SK-N-SH (cell line): ENCODE data around the gene STRADA. TPM values are rescaled to one million over a fixed set of nuclear protein-coding genes. Genes with fewer than 3 reads are reported as not detected.

Source experiments
- CTCF ChIA-PET: fragments of 300-600, 350-600 bp; formaldehyde crosslinking; extraction: SDS; loops from one replicate; lab custom pipeline; 2021; lab: Yijun Ruan, JAX
- POLR2A ChIA-PET: fragments of 350-600 bp; sonication (Branson Sonifier 250); formaldehyde crosslinking; extraction: SDS; loops from one replicate; lab custom pipeline; 2020; ENCODE audit warnings: antibody characterized with exemption, inconsistent platforms; lab: Yijun Ruan, JAX
- DNase-seq: peaks from one replicate; pipeline ENCODE4 v3.0.0; 2012
- H2AFZ ChIP-seq: fragments of 200-600 bp; sonication (generic); 2 replicates; pipeline ENCODE4 v1.8.1; 2016; ENCODE audit warnings: antibody characterized with exemption, mild to moderate bottlenecking, low read depth
- H3F3A ChIP-seq: fragments of 200-600 bp; sonication (generic); replicated peaks from 2 replicates; pipeline ENCODE3; 2016; ENCODE audit warnings: antibody characterized with exemption, mild to moderate bottlenecking; ENCODE audit not compliant: insufficient read depth
- H3K27ac ChIP-seq, 2 experiments: fragments of 200-500 bp in 1 of 2; fragments of 200-600 bp in 1 of 2; sonication (Bioruptor generic) in 1 of 2; sonication (generic), shearing (Covaris generic) in 1 of 2; 2 replicates each; pipeline versions ENCODE4 v1.5.1 to v1.6.1; 2014 to 2016; ENCODE audit warnings: low read depth in 2 of 2, inconsistent platforms in 1 of 2, low read length in 1 of 2, mild to moderate bottlenecking in 1 of 2, mixed read lengths in 1 of 2
- H3K27me3 ChIP-seq: fragments of 200-600 bp; sonication (generic), shearing (Covaris generic); 2 replicates; pipeline ENCODE4 v1.6.1; 2016; ENCODE audit warnings: mixed run types; ENCODE audit not compliant: insufficient read depth
- H3K36me3 ChIP-seq, 2 experiments: fragments of 200-500 bp in 1 of 2; fragments of 200-600 bp in 1 of 2; sonication (Bioruptor generic) in 1 of 2; sonication (generic) in 1 of 2; replicated peaks in 1 of 2; 2 replicates each; pipeline versions ENCODE3 to v1.5.1; 2014 to 2016; ENCODE audit warnings: low read length in 1 of 2, mild to moderate bottlenecking in 1 of 2; ENCODE audit not compliant: insufficient read depth in 2 of 2, control insufficient read depth in 1 of 2
- H3K4me1 ChIP-seq, 2 experiments: fragments of 200-500 bp in 1 of 2; fragments of 200-600 bp in 1 of 2; sonication (Bioruptor generic) in 1 of 2; sonication (generic), shearing (Covaris generic) in 1 of 2; 2 replicates each; pipeline versions ENCODE4 v1.5.1 to v1.6.1; 2014 to 2016; ENCODE audit warnings: low read depth in 1 of 2, low read length in 1 of 2, mixed run types in 1 of 2; ENCODE audit not compliant: insufficient read depth in 2 of 2, control insufficient read depth in 1 of 2
- H3K4me2 ChIP-seq: fragments of 200-600 bp; sonication (generic), shearing (Covaris generic); 2 replicates; pipeline ENCODE4 v1.6.1; 2017; ENCODE audit warnings: mixed run types
- H3K4me3 ChIP-seq, 2 experiments: fragments of 200-500 bp in 1 of 2; fragments of 200-600 bp in 1 of 2; sonication (Bioruptor generic) in 1 of 2; sonication (generic), shearing (Covaris generic) in 1 of 2; 2 replicates each; pipeline versions ENCODE4 v1.5.1 to v1.8.1; 2014 to 2016; ENCODE audit warnings: low read depth in 2 of 2, inconsistent platforms in 1 of 2, low read length in 1 of 2, mild to moderate bottlenecking in 1 of 2, mixed read lengths in 1 of 2, moderate library complexity in 1 of 2
- H3K79me2 ChIP-seq: fragments of 200-600 bp; sonication (generic); 2 replicates; pipeline ENCODE4 v1.8.1; 2017; ENCODE audit warnings: mild to moderate bottlenecking; ENCODE audit not compliant: insufficient read depth
- H3K9ac ChIP-seq: fragments of 200-600 bp; sonication (generic); 2 replicates; pipeline ENCODE4 v1.6.1; 2017; ENCODE audit warnings: mixed run types
- H3K9me2 ChIP-seq: fragments of 200-600 bp; sonication (generic); 2 replicates; pipeline ENCODE4 v1.6.1; 2017; ENCODE audit warnings: mixed run types
- H3K9me3 ChIP-seq: fragments of 200-600 bp; sonication (generic); 2 replicates; pipeline ENCODE4 v1.6.1; 2017; ENCODE audit warnings: mixed run types, mild to moderate bottlenecking, moderate library complexity
- H4K20me1 ChIP-seq: fragments of 200-600 bp; sonication (generic); 2 replicates; pipeline ENCODE4 v1.6.1; 2017; ENCODE audit warnings: mild to moderate bottlenecking, mixed run types; ENCODE audit not compliant: insufficient read depth
- CHD2 ChIP-seq: fragments of 150-350 bp; IDR thresholded peaks from 2 replicates; pipeline ENCODE4 v1.6.1; 2018; ENCODE audit warnings: low read length; ENCODE audit not compliant: partially characterized antibody
- EP300 ChIP-seq, 2 experiments: IDR thresholded peaks; 2 replicates each; pipeline versions ENCODE4 v1.4.0 to v1.6.1; 2012; ENCODE audit warnings: borderline replicate concordance in 1 of 2, low read depth in 1 of 2, low read length in 1 of 2
- FOXM1 ChIP-seq: IDR thresholded peaks from 2 replicates; pipeline ENCODE4 v1.4.0; 2012; ENCODE audit warnings: low read depth, mild to moderate bottlenecking
- MXI1 ChIP-seq: IDR thresholded peaks from 2 replicates; pipeline ENCODE4 v1.6.1; 2012; ENCODE audit warnings: mild to moderate bottlenecking, low read depth, low read length, improper control_type of control experiment
- PBX3 ChIP-seq: IDR thresholded peaks from 2 replicates; pipeline ENCODE4; 2012
- POLR2AphosphoS5 ChIP-seq: IDR thresholded peaks from 2 replicates; pipeline ENCODE4 v1.6.1; 2012; ENCODE audit warnings: low read depth, low read length
- RAD21 ChIP-seq: IDR thresholded peaks from 2 replicates; pipeline ENCODE4 v1.6.1; 2012; ENCODE audit warnings: mild to moderate bottlenecking, low read length
- SMC3 ChIP-seq: IDR thresholded peaks from 2 replicates; pipeline ENCODE4 v1.6.1; 2012; ENCODE audit warnings: low read depth, low read length, improper control_type of control experiment
- TCF12 ChIP-seq: IDR thresholded peaks from 2 replicates; pipeline ENCODE4 v1.4.0; 2012
- TEAD4 ChIP-seq: IDR thresholded peaks from 2 replicates; pipeline ENCODE4 v1.4.0; 2012; ENCODE audit warnings: mild to moderate bottlenecking, borderline replicate concordance; ENCODE audit not compliant: insufficient read depth
- USF1 ChIP-seq: IDR thresholded peaks from 2 replicates; pipeline ENCODE4 v1.4.0; 2012; ENCODE audit warnings: low read depth, borderline replicate concordance
- WGBS: methylation state at CpG from one replicate; pipeline ENCODE4 v1.1.6; 2017; ENCODE audit warnings: low lambda C conversion rate; 5-methylcytosine and 5-hydroxymethylcytosine counted together
- polyA plus RNA-seq, 3 experiments: library from polyadenylated mRNA; depleted of rRNA; stranded (reverse); fragments of >200 nt; gene quantifications; 2 replicates each; pipeline ENCODE4 v1.2.3, GENCODE V29; 2012
- TF ChIP-seq, protein P1 (sequence below): IDR thresholded peaks from 2 replicates; pipeline ENCODE4 v1.6.1; 2012; ENCODE audit warnings: mild to moderate bottlenecking, low read depth, low read length, moderate library complexity

STRADA gene
- polyA plus RNA-seq, 1 of the 3 experiments (the other 2 are of a cell fraction) = 37.3 TPM

DNA sequence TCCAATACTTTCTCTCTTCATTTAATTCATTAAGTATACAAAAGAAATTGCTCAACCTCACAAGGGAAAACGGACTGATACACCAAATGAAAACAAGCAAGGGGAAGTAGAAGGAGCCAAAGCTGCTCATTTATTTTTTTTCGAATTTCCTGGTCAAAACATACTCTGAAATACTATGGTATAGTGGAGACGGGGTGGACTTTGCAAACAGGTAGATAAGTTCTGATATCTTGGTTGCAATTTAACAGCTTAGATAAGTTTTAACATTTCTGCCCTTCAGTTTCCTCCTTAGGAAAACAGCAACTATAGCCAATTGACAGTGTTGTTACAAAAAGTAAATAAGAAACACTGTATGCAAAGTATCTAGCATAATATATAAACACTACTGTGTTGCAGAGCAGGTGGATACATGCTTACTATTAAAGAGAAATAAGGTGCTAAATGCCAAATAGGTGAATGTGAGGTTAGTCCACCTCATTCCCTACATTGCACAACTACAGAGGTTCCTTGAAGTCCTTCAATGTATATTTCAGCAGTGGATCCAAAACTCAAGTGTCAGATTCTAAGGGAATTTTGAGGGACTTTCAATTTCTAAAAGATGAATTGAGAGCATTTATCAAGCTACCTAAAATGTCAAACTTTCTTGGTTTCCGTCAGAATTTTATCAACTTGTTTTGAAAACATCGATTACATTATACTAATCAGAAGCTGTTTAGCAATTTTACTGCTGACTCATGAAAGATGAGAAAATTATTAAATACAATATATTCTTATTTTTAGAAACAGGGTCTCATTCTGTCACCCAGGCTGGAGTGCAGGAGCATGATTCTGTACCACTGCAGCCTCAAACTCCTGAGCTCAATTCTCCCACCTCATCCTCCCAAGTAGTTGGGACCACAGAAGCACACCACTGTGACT, 20.8 kb upstream of the STRADA start:
- Histone ChIP-seq H3K79me2 (peaks cover 51% of the 10 kb centered on the region), H3K4me2 (no peak overlapping the region), H2AFZ (no peak overlapping the region), H3K4me3 (no peak overlapping the region), H3F3A (peaks cover 18% of the 10 kb centered on the region), H4K20me1 (peaks cover 9% of the 10 kb centered on the region), H3K9me2 (no peaks in the 10 kb centered on the region), H3K9me3 (no peaks in the 10 kb centered on the region), H3K36me3 (peaks cover 69 to 78% of the 10 kb centered on the region in 2 experiments), H3K27me3 (no peaks in the 10 kb centered on the region), H3K4me1 (no peaks in the 10 kb centered on the region), H3K9ac (no peak overlapping the region), H3K27ac (no peak overlapping the region)
- TF ChIP-seq CHD2 (no peak), MXI1 (no peak), TCF12 (no peak), USF1 (no peak), POLR2AphosphoS5 (no peak), RAD21 (no peak), TEAD4 (no peak), PBX3 (no peak), SMC3 (no peak), EP300 (IDR thresholded peaks at IDR 0.05; ENCODE audit: borderline replicate concordance in 1 of 2, low read depth in 1 of 2, low read length in 1 of 2) (no peak), FOXM1 (no peak)
- TF ChIP-seq, protein P1, sequence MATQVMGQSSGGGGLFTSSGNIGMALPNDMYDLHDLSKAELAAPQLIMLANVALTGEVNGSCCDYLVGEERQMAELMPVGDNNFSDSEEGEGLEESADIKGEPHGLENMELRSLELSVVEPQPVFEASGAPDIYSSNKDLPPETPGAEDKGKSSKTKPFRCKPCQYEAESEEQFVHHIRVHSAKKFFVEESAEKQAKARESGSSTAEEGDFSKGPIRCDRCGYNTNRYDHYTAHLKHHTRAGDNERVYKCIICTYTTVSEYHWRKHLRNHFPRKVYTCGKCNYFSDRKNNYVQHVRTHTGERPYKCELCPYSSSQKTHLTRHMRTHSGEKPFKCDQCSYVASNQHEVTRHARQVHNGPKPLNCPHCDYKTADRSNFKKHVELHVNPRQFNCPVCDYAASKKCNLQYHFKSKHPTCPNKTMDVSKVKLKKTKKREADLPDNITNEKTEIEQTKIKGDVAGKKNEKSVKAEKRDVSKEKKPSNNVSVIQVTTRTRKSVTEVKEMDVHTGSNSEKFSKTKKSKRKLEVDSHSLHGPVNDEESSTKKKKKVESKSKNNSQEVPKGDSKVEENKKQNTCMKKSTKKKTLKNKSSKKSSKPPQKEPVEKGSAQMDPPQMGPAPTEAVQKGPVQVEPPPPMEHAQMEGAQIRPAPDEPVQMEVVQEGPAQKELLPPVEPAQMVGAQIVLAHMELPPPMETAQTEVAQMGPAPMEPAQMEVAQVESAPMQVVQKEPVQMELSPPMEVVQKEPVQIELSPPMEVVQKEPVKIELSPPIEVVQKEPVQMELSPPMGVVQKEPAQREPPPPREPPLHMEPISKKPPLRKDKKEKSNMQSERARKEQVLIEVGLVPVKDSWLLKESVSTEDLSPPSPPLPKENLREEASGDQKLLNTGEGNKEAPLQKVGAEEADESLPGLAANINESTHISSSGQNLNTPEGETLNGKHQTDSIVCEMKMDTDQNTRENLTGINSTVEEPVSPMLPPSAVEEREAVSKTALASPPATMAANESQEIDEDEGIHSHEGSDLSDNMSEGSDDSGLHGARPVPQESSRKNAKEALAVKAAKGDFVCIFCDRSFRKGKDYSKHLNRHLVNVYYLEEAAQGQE = no peak
- CTCF ChIA-PET = interaction anchor here (0.6 to 4.0 kb wide), 7 partner anchors 11 to 940 kb away, joined by 3 to 17 read pairs (median 3); partner anchors contain the start of genes CCDC47 and DDX42
- DNase-seq = no peak
- POLR2A ChIA-PET = interaction anchor here (1.0 to 1.5 kb wide), 2 partner anchors 11 to 13 kb away, joined by 3 read pairs; partner anchors contain the start of gene CCDC47
- 94% methylated on average over 5 of the region's 5 CpGs for WGBS
